Neuronal stem cell (in vitro differentiated cells): ENCODE results near the gene COL5A2.

Source experiments
- DNase-seq: peaks from one replicate; pipeline ENCODE4 v3.0.0-alpha.2; 2013; ENCODE audit warnings: low spot score
- H2AFZ ChIP-seq: one replicate; pipeline ENCODE4 v1.6.1; 2013; ENCODE audit warnings: mild to moderate bottlenecking, low read length, inconsistent platforms
- H2AK5ac ChIP-seq: 2 replicates; pipeline ENCODE4 v1.6.1; 2013; ENCODE audit warnings: low read depth, mild to moderate bottlenecking, inconsistent platforms, low read length, moderate library complexity, mixed read lengths
- H2BK120ac ChIP-seq: 2 replicates; pipeline ENCODE4 v1.6.1; 2013; ENCODE audit warnings: low read depth, mild to moderate bottlenecking, inconsistent platforms, low read length, moderate library complexity, mixed read lengths
- H2BK12ac ChIP-seq: one replicate; pipeline ENCODE4 v1.6.1; 2013; ENCODE audit warnings: low read length, inconsistent platforms
- H2BK15ac ChIP-seq: 2 replicates; pipeline ENCODE4 v1.6.1; 2013; ENCODE audit warnings: mild to moderate bottlenecking, low read length, inconsistent platforms, mixed read lengths
- H2BK5ac ChIP-seq: one replicate; pipeline ENCODE4 v1.6.1; 2013; ENCODE audit warnings: inconsistent platforms, mild to moderate bottlenecking, low read length, moderate library complexity
- H3K14ac ChIP-seq: one replicate; pipeline ENCODE4 v1.6.1; 2013; ENCODE audit warnings: low read length, inconsistent platforms
- H3K18ac ChIP-seq: 2 replicates; pipeline ENCODE4 v1.6.1; 2013; ENCODE audit warnings: low read length, inconsistent platforms
- H3K23ac ChIP-seq: 2 replicates; pipeline ENCODE4 v1.6.1; 2013; ENCODE audit warnings: low read depth, mild to moderate bottlenecking, mixed read lengths, low read length, inconsistent platforms; ENCODE audit not compliant: poor library complexity
- H3K27ac ChIP-seq: replicated peaks from 3 replicates; pipeline ENCODE4 v1.5.1; 2013; ENCODE audit warnings: low read length, inconsistent platforms
- H3K27me3 ChIP-seq, 3 experiments: 2 replicates each; pipeline ENCODE4 v1.6.1; 2013; ENCODE audit warnings: low read length in 3 of 3, mild to moderate bottlenecking in 2 of 3, inconsistent platforms in 1 of 3, low read depth in 1 of 3, mixed read lengths in 1 of 3, moderate library complexity in 1 of 3; ENCODE audit not compliant: control insufficient read depth in 3 of 3, insufficient read depth in 3 of 3
- H3K36me3 ChIP-seq, 2 donors: replicated peaks in 1 of 2; 2 replicates each; pipeline ENCODE4 v1.6.1; 2013; ENCODE audit warnings: low read length in 2 of 2; ENCODE audit not compliant: control insufficient read depth in 2 of 2, insufficient read depth in 2 of 2
- H3K4ac ChIP-seq: 2 replicates; pipeline ENCODE4 v1.6.1; 2013; ENCODE audit warnings: inconsistent platforms, mild to moderate bottlenecking, low read length, moderate library complexity
- H3K4me1 ChIP-seq, 2 donors: 1 replicate in 1 of 2; 2 replicates in 1 of 2; pipeline ENCODE4 v1.6.1; 2013; ENCODE audit warnings: low read length in 2 of 2, low read depth in 1 of 2; ENCODE audit not compliant: control insufficient read depth in 2 of 2, insufficient read depth in 1 of 2
- H3K4me2 ChIP-seq: one replicate; pipeline ENCODE4 v1.6.1; 2013; ENCODE audit warnings: mild to moderate bottlenecking, low read length, inconsistent platforms; ENCODE audit not compliant: insufficient read depth, poor library complexity, severe bottlenecking
- H3K4me3 ChIP-seq, 2 donors: 2 replicates each; pipeline ENCODE4 v1.5.1; 2013; ENCODE audit warnings: low read length in 2 of 2, mild to moderate bottlenecking in 2 of 2, inconsistent platforms in 1 of 2, moderate library complexity in 1 of 2
- H3K79me1 ChIP-seq: one replicate; pipeline ENCODE4 v1.6.1; 2013; ENCODE audit warnings: low read depth, mild to moderate bottlenecking, inconsistent platforms, low read length, moderate library complexity
- H3K9ac ChIP-seq: one replicate; pipeline ENCODE4 v1.6.1; 2013; ENCODE audit warnings: mild to moderate bottlenecking, low read depth, low read length, inconsistent platforms; ENCODE audit not compliant: poor library complexity
- H3K9me3 ChIP-seq, 2 donors: replicated peaks in 1 of 2; 2 replicates each; pipeline versions ENCODE3 to v1.6.1; 2013; ENCODE audit warnings: low read length in 2 of 2, mild to moderate bottlenecking in 2 of 2, inconsistent platforms in 1 of 2, low read depth in 1 of 2, mixed read lengths in 1 of 2, moderate library complexity in 1 of 2; ENCODE audit not compliant: control insufficient read depth in 2 of 2, insufficient read depth in 1 of 2
- H4K8ac ChIP-seq: one replicate; pipeline ENCODE4 v1.6.1; 2013; ENCODE audit warnings: low read depth, mild to moderate bottlenecking, inconsistent platforms, low read length, moderate library complexity
- H4K91ac ChIP-seq: one replicate; pipeline ENCODE4 v1.6.1; 2013; ENCODE audit warnings: low read length, low read depth, mild to moderate bottlenecking, inconsistent platforms; ENCODE audit not compliant: poor library complexity
- WGBS, 2 donors: extraction: QIAGEN DNeasy Blood & Tissue Kit; methylation state at CpG; one replicate each; pipeline ENCODE4 v1.1.7; 2013; ENCODE audit warnings: missing lambda C conversion rate in 2 of 2, mixed read lengths in 1 of 2; ENCODE audit not compliant: insufficient read length in 2 of 2, insufficient replicate concordance in 1 of 2; ENCODE audit errors: extremely low coverage in 2 of 2; 5-methylcytosine and 5-hydroxymethylcytosine counted together

The COL5A2 gene

GRCh38 chr2:189204322-189204941, 24.9 kb upstream of the COL5A2 start:
- DNase-seq = no peak
- no peak overlapping the region for H2AK5ac ChIP-seq
- H3K27me3 ChIP-seq = no peaks in the 10 kb centered on the region
- WGBS, 2 donors = no CpG with 5 or more reads among the region's 3 CpGs
- H3K4me3 ChIP-seq = no peak overlapping the region
- no peak overlapping the region for H4K8ac ChIP-seq
- H3K23ac ChIP-seq = no peak overlapping the region
- H3K4ac ChIP-seq = no peak overlapping the region
- no peak overlapping the region for H2AFZ ChIP-seq
- H3K9me3 ChIP-seq = no peaks in the 10 kb centered on the region
- H3K27ac ChIP-seq = no peak overlapping the region
- H3K36me3 ChIP-seq = no peaks in the 10 kb centered on the region
- no peak overlapping the region for H3K14ac ChIP-seq
- H2BK12ac ChIP-seq = no peak overlapping the region
- no peaks in the 10 kb centered on the region for H3K79me1 ChIP-seq
- no peak overlapping the region for H3K9ac ChIP-seq
- no peak overlapping the region for H3K4me2 ChIP-seq
- no peak overlapping the region for H3K18ac ChIP-seq
- H3K4me1 ChIP-seq = peaks cover 4 to 5% of the 10 kb centered on the region in 2 donors
- H4K91ac ChIP-seq = no peak overlapping the region
- no peak overlapping the region for H2BK15ac ChIP-seq
- H2BK5ac ChIP-seq = no peak overlapping the region
- H2BK120ac ChIP-seq = no peak overlapping the region

GRCh38 chr2:189203177-189203799, 23.7 kb upstream of the COL5A2 start:
- Histone ChIP-seq H3K36me3 (no peaks in the 10 kb centered on the region), H2BK5ac (no peak overlapping the region), H2AFZ (no peak overlapping the region), H3K79me1 (no peaks in the 10 kb centered on the region), H4K8ac (no peak overlapping the region), H3K9me3 (no peaks in the 10 kb centered on the region), H3K4me1 (peaks cover 0 to 2% of the 10 kb centered on the region in 2 donors), H4K91ac (no peak overlapping the region), H3K18ac (no peak overlapping the region), H3K27ac (no peak overlapping the region), H3K4ac (no peak overlapping the region), H2BK12ac (no peak overlapping the region), H3K23ac (no peak overlapping the region), H2BK15ac (no peak overlapping the region), H3K14ac (no peak overlapping the region), H2AK5ac (no peak overlapping the region), H3K27me3 (no peaks in the 10 kb centered on the region), H2BK120ac (no peak overlapping the region), H3K4me2 (no peak overlapping the region), H3K9ac (no peak overlapping the region), H3K4me3 (no peak overlapping the region)
- no peak for DNase-seq
- WGBS, 2 donors = no CpG with 5 or more reads among the region's 4 CpGs

DNA sequence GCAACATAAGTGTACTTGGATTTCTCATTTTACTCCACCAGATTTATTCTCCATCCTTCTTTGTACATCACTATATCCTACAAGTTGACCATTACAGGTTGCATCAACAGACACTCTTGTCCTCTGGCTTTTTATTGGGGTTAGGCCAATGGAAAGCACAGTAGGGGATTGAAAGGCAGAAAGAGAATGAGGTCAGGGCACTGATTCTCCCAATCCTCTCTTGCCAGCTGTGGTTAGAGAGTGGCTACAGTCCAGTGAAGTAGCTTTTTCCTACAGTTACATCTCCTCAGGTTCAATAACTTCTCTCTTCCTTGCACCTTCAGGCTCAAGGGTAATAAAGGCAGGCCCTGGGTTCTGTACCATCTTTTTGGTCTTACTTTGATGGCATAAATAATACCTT, 20.2 kb upstream of the COL5A2 start:
- no peak overlapping the region for H4K8ac ChIP-seq
- no peaks in the 10 kb centered on the region for H3K27me3 ChIP-seq
- H3K4ac ChIP-seq = no peak overlapping the region
- no peak overlapping the region for H3K4me2 ChIP-seq
- no peak overlapping the region for H2AK5ac ChIP-seq
- no peak overlapping the region for H2BK120ac ChIP-seq
- no peak overlapping the region for H3K23ac ChIP-seq
- H3K27ac ChIP-seq = no peak overlapping the region
- no peak overlapping the region for H2BK15ac ChIP-seq
- no peak overlapping the region for H3K14ac ChIP-seq
- no peaks in the 10 kb centered on the region for H3K79me1 ChIP-seq
- no peak overlapping the region for H3K9ac ChIP-seq
- DNase-seq = no peak
- H2AFZ ChIP-seq = no peak overlapping the region
- H2BK5ac ChIP-seq = no peak overlapping the region
- H4K91ac ChIP-seq = no peak overlapping the region
- no peak overlapping the region for H3K4me3 ChIP-seq
- H3K36me3 ChIP-seq = no peaks in the 10 kb centered on the region
- peaks cover 0 to 2% of the 10 kb centered on the region in 2 donors for H3K4me1 ChIP-seq
- no peak overlapping the region for H2BK12ac ChIP-seq
- H3K18ac ChIP-seq = no peak overlapping the region
- H3K9me3 ChIP-seq = no peaks in the 10 kb centered on the region

- H3K4me2 ChIP-seq = no peak overlapping the region
- no CpG with 5 or more reads among the region's 1 CpG for WGBS, 2 donors
These were observed 13.2 kb upstream of the COL5A2 start for GRCh38 chr2:189192766-189193165.

More at GRCh38 chr2:189192766-189193165, 13.2 kb upstream of the COL5A2 start:
- Histone ChIP-seq H3K27ac (no peak overlapping the region), H3K36me3 (no peaks in the 10 kb centered on the region), H2BK15ac (no peak overlapping the region), H2BK120ac (no peak overlapping the region), H3K79me1 (no peaks in the 10 kb centered on the region), H3K9me3 (no peaks in the 10 kb centered on the region), H3K9ac (no peak overlapping the region), H2BK12ac (no peak overlapping the region), H2AFZ (no peak overlapping the region), H3K27me3 (no peaks in the 10 kb centered on the region), H2AK5ac (no peak overlapping the region), H4K8ac (no peak overlapping the region), H2BK5ac (no peak overlapping the region), H4K91ac (no peak overlapping the region), H3K4ac (no peak overlapping the region), H3K4me1 (peaks cover 0 to 4% of the 10 kb centered on the region in 2 donors), H3K14ac (no peak overlapping the region), H3K4me3 (no peak overlapping the region), H3K23ac (no peak overlapping the region), H3K18ac (no peak overlapping the region)
- DNase-seq = no peak
